ENCODE data around the gene RUBCNL.
A peak's percentile ranks its signal among the peaks of the same experiment; 100 is the strongest.
"Not testable (repeated sequence)": the region's sequence is repeated elsewhere in the genome, so short reads cannot be mapped to it uniquely, and the experiment has no call there.

RUBCNL gene

GRCh38 chr13:46387064-46387851, at the start of gene RUBCNL:
Gene RUBCNL, minus strand, starts transcription at chr13:46387252. Its CDS starts 14,777 bp downstream, at chr13:46372475.
- peak; percentile 33 for DNase-seq

- DNase-seq = not testable (repeated sequence)
These were observed 42.5 kb upstream of the RUBCNL start for GRCh38 chr13:46429558-46429957.

GRCh38 chr13:46405457-46405856, 18.4 kb upstream of the RUBCNL start:
- DNase-seq = no peak

- DNase-seq = no peak
These were observed 17.7 kb upstream of the RUBCNL start for GRCh38 chr13:46404733-46405100.

- DNase-seq = no peak
These were observed 17.0 kb upstream of the RUBCNL start for GRCh38 chr13:46403851-46404732.

- no peak for DNase-seq
These were observed 15.1 kb upstream of the RUBCNL start for GRCh38 chr13:46402178-46402577.

- no peak for DNase-seq
These were observed 14.4 kb upstream of the RUBCNL start for GRCh38 chr13:46401432-46401831.

- no peak for DNase-seq
These were observed 9.3 kb upstream of the RUBCNL start for GRCh38 chr13:46396341-46396740.

GRCh38 chr13:46392967-46393366, 5.9 kb upstream of the RUBCNL start:
- no peak for DNase-seq

- no peak for DNase-seq
These were observed 2.7 kb upstream of the RUBCNL start for GRCh38 chr13:46389457-46390451.

GRCh38 chr13:46388846-46389245, 1.8 kb upstream of the RUBCNL start:
- no peak for DNase-seq

- DNase-seq = no peak
These were observed 1.3 kb upstream of the RUBCNL start for GRCh38 chr13:46388308-46388707.

GRCh38 chr13:46386392-46387063, 524 bp downstream of the RUBCNL start:
- DNase-seq = no peak

- DNase-seq = no peak
These were observed 1.1 kb downstream of the RUBCNL start for GRCh38 chr13:46385946-46386345.

- DNase-seq = no peak
These were observed 3.7 kb downstream of the RUBCNL start for GRCh38 chr13:46383383-46383782.

- DNase-seq = no peak
These were observed 4.8 kb downstream of the RUBCNL start for GRCh38 chr13:46382224-46382623.

GRCh38 chr13:46380242-46380641, 6.8 kb downstream of the RUBCNL start:
- DNase-seq = no peak

GRCh38 chr13:46379611-46380010, 7.4 kb downstream of the RUBCNL start:
- DNase-seq = no peak

GRCh38 chr13:46378411-46378810, 8.6 kb downstream of the RUBCNL start:
- no peak for DNase-seq

- DNase-seq = no peak
These were observed 9.5 kb downstream of the RUBCNL start for GRCh38 chr13:46377554-46377953.

GRCh38 chr13:46374710-46375109, 12.3 kb downstream of the RUBCNL start:
- DNase-seq = no peak

- no peak for DNase-seq
These were observed 13.4 kb downstream of the RUBCNL start for GRCh38 chr13:46373623-46374022.
